Thyroid gland (tissue), 4 donors: ENCODE data around the gene MBD6. TPM values are rescaled to one million over a fixed set of nuclear protein-coding genes. Genes with fewer than 3 reads are reported as not detected.

Source experiments
- DNase-seq, 2 donors: peaks; one replicate each; pipeline ENCODE4 v3.0.0-alpha.2; 2019
- H3K27ac ChIP-seq, 3 donors: fragments of 200-600 bp; sonication (generic); 1 replicate in 2 of 3; 2 replicates in 1 of 3; pipeline ENCODE4 v1.5.1; 2016 to 2019; ENCODE audit warnings: mild to moderate bottlenecking in 1 of 3, moderate library complexity in 1 of 3
- H3K27me3 ChIP-seq: fragments of 200-600 bp; sonication (generic); one replicate; pipeline ENCODE4 v1.5.1; 2019
- H3K36me3 ChIP-seq, 2 donors: fragments of 200-600 bp; sonication (generic); one replicate each; pipeline ENCODE4 v1.5.1; 2016 to 2019
- H3K4me1 ChIP-seq, 2 donors: fragments of 200-600 bp; sonication (generic); one replicate each; pipeline ENCODE4 v1.5.1; 2017 to 2019
- H3K4me3 ChIP-seq, 3 donors: fragments of 200-600 bp; sonication (generic); replicated peaks in 1 of 3; 1 replicate in 2 of 3; 2 replicates in 1 of 3; pipeline ENCODE4 v1.5.1; 2016; ENCODE audit warnings: mild to moderate bottlenecking in 1 of 3
- H3K9me3 ChIP-seq: fragments of 200-600 bp; sonication (generic); one replicate; pipeline ENCODE4 v1.5.1; 2017
- CTCF ChIP-seq, 6 experiments: fragments of 200-600 bp in 3 of 6; fragments of 450-650 bp in 3 of 6; sonication (generic) in 3 of 6; IDR thresholded peaks; one replicate each; pipeline ENCODE4 v1.5.1; 2016 to 2019; ENCODE audit warnings: antibody characterized with exemption in 6 of 6, mild to moderate bottlenecking in 2 of 6, inconsistent platforms in 1 of 6, moderate library complexity in 1 of 6
- POLR2A ChIP-seq, 2 donors: fragments of 450-650 bp; IDR thresholded peaks; one replicate each; pipeline ENCODE4 v1.6.1; 2017; ENCODE audit warnings: antibody characterized with exemption in 2 of 2, mild to moderate bottlenecking in 2 of 2, moderate library complexity in 1 of 2
- WGBS, 2 donors: methylation state at CpG; one replicate each; pipeline ENCODE4 v1.1.5; 2017; 5-methylcytosine and 5-hydroxymethylcytosine counted together
- intact Hi-C: fragments of 100-400 bp; cut with DNase I; formaldehyde crosslinking; loops from one replicate; pipeline ENCODE4 v1.15.1; 2023
- total RNA-seq, 4 donors: library from RNA; depleted of rRNA; stranded (reverse); fragments of >200 nt; gene quantifications; one replicate each; pipeline ENCODE4 v1.2.3, GENCODE V29; 2016

The MBD6 gene
- total RNA-seq, 4 donors from 2014 or later, result 18.9 to 59.7 (median 51.9) TPM

GRCh38 chr12:57477710-57478681 is 44.6 kb upstream of the MBD6 start:
- WGBS, 2 donors, result 68 to 73% methylated on average over 12 of the region's 12 CpGs
- no peak for DNase-seq
- H3K4me1 ChIP-seq, result peaks cover 13 to 16% of the 10 kb centered on the region in 2 donors
- no peaks in the 10 kb centered on the region for H3K9me3 ChIP-seq
- H3K27ac ChIP-seq, result no peak overlapping the region
- intact Hi-C loops, result no loop called here
- peaks cover 14% of the 10 kb centered on the region for H3K27me3 ChIP-seq
- H3K36me3 ChIP-seq, result no peaks in the 10 kb centered on the region
- H3K4me3 ChIP-seq, result no peak overlapping the region
- TF ChIP-seq POLR2A (IDR thresholded peaks at IDR 0.05) (no peak), CTCF (IDR thresholded peaks at IDR 0.05) (no peak)

DNA sequence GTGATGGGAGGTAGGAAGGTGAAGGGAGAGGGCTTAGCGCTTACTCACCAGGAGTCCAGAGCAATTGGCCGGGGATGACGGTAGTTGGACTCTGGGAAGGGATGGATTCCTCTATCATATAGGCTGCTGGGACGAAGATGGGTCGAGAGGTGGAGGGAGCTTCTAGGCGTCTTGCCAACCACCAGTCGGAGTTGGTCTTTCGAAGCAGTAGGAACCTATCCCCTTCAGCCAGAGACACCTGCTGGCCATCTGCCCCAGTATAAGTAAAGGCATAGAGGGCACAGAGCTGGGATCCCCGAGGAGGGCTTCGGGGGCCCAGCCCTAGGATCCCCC is 43.6 kb upstream of the MBD6 start:
- intact Hi-C loops, result no loop called here
- no peak for DNase-seq
- no peaks in the 10 kb centered on the region for H3K9me3 ChIP-seq
- TF ChIP-seq CTCF (IDR thresholded peaks at IDR 0.05), result no peak
- no peak for TF ChIP-seq POLR2A (IDR thresholded peaks at IDR 0.05)
- H3K27me3 ChIP-seq, result peaks cover 14% of the 10 kb centered on the region
- no peaks in the 10 kb centered on the region for H3K36me3 ChIP-seq
- no peak overlapping the region for H3K27ac ChIP-seq
- 83 to 87% methylated on average over 10 of the region's 10 CpGs for WGBS, 2 donors
- no peak overlapping the region for H3K4me3 ChIP-seq
- peaks cover 13 to 16% of the 10 kb centered on the region in 2 donors for H3K4me1 ChIP-seq

DNA sequence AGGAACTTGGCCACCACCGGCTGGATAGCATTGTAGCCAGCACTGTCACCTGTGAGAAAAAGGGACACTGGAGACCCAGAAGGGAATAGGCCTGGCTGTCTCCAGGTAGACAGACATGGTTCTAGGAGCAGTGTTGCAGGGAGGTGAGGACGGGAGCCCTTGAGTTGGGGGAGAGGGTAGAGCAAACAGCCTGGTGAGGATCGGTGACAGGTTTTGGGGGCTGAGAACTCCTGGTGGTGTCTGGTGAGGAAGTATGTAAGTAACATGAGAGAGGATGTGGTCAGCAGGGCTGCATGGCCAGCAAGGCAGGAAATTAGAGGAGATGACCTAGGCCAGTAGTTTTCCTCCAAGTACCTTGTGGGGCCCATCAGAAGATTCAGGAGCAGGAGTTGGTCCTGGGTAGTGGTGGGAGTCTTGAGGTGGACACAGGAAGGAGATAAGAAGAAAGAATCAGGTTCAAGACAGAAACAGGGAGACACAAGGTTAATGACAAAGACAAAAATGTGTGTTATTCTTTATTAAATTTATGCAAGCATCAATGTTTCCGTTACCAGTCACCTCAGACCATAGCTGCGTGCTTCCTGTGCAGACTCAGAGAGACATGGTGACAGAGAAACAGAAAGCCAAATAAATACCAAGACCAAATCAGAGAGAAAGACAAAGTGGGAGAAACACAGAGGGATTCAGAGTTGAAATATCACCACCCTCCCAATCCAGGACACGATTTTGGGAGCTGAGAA is 43.1 kb upstream of the MBD6 start, which contains the start of gene ARHGAP9:
Gene ARHGAP9, minus strand, starts transcription at position 491 of the 740 bp plus-strand sequence. Its CDS starts 460 bp downstream, at position 31.
- intact Hi-C loops, result no loop called here
- no peak for DNase-seq
- TF ChIP-seq POLR2A (IDR thresholded peaks at IDR 0.05) (no peak), CTCF (IDR thresholded peaks at IDR 0.05) (no peak)
- Histone ChIP-seq H3K36me3 (no peaks in the 10 kb centered on the region), H3K27ac (no peak within 1 kb of the TSS), H3K4me1 (peaks cover 13 to 16% of the 10 kb centered on the region in 2 donors), H3K9me3 (no peaks in the 10 kb centered on the region), H3K4me3 (no peak within 1 kb of the TSS), H3K27me3 (peaks cover 14% of the 10 kb centered on the region)
- 62 to 74% methylated on average over 6 of the region's 6 CpGs for WGBS, 2 donors

DNA sequence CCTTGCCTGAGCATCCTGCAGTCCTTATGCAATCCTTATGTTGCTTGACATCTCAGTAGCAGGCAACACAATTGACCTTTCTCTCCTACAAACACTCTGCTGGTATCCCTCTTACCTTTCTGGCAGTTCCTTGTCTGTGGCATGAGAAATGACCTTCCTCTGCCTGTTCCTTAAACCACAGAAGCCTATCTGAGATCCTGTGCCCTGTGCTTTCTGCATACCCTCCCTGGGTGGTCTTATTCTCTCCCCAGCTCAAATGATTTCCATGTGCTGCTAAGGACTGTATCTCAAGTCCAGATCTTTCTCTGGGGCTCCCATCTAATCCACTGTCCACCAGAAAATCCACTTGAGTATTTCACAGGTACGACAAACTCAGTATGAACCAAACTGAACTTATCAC is 41.0 kb upstream of the MBD6 start:
- H3K27ac ChIP-seq, result no peak overlapping the region
- no peaks in the 10 kb centered on the region for H3K9me3 ChIP-seq
- H3K4me1 ChIP-seq, result no peaks in the 10 kb centered on the region
- no peak for DNase-seq
- TF ChIP-seq CTCF (IDR thresholded peaks at IDR 0.05) (no peak), POLR2A (IDR thresholded peaks at IDR 0.05) (no peak)
- 59 to 61% methylated on average over 1 of the region's 1 CpG for WGBS, 2 donors
- H3K27me3 ChIP-seq, result peaks cover under 1% of the 10 kb centered on the region
- no peak overlapping the region for H3K4me3 ChIP-seq
- H3K36me3 ChIP-seq, result no peaks in the 10 kb centered on the region
- intact Hi-C loops, result no loop called here
